ENCODE results near the gene GSTT2B. TPM values are rescaled to one million over a fixed set of nuclear protein-coding genes. Genes with fewer than 3 reads are reported as not detected.

Gene GSTT2B
- polyA plus RNA-seq, 1 of the 3 experiments (the other 2 are of a cell fraction), result 32.8 TPM

DNA sequence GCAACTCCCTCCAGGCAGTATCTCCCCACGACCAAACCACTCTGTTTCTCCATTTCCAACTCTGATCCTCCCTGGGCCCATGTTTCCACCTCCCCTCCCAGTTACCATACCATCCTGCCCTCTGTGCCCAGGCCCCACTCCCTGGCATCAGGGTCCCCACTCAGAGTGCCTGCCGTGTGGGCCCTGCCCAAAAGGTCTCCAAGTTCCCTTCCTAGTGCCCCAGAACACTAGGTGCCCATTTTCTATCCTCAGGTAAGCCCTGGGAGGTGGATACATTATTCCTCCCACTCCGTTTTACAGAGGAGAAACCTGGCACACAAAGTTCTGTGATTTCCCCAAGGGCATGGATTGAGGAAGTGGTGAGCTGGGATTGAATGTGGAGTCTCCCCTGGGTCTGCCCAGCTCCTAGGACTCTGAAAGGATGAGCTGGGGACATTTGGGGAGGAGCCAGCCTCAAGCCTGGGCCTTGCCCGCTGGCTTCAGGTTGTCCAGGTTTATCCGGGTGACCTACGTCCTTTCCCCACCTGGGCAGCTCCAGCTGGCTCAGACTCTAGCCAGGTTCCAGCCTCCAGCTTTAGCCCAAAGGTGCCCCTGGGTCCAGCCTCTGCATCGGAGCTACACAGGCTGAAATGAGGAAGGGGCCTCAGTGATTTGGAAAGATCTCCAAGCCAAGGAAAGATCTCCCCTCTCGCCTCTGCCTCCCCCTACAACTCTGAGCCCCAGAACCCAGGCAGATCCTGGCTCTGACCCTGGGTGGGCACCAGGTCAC lies 46.4 kb upstream of the GSTT2B start:
- Histone ChIP-seq H3K27me3 (ENCODE audit: insufficient read depth) (no peaks in the 10 kb centered on the region), H3K36me3 (replicated peaks in 1 of 2; ENCODE audit: control insufficient read depth in 1 of 2, insufficient read depth in 2 of 2, low read length in 1 of 2) (no peaks in the 10 kb centered on the region), H3K9me2 (no peaks in the 10 kb centered on the region), H3K79me2 (ENCODE audit: insufficient read depth) (peaks cover 12% of the 10 kb centered on the region), H3K4me3 (ENCODE audit: low read depth in 2 of 2, low read length in 1 of 2) (no peak overlapping the region), H2AFZ (ENCODE audit: low read depth) (no peak overlapping the region), H4K20me1 (ENCODE audit: insufficient read depth) (no peaks in the 10 kb centered on the region), H3F3A (replicated peaks; ENCODE audit: insufficient read depth) (peaks cover 6% of the 10 kb centered on the region), H3K4me1 (ENCODE audit: control insufficient read depth in 1 of 2, insufficient read depth in 2 of 2, low read depth in 1 of 2, low read length in 1 of 2) (peaks cover 2 to 8% of the 10 kb centered on the region in 2 experiments; a peak in 2 of 4 replicates), H3K9ac (no peak overlapping the region), H3K9me3 (no peaks in the 10 kb centered on the region), H3K27ac (ENCODE audit: low read depth in 2 of 2, low read length in 1 of 2) (no peak overlapping the region), H3K4me2 (no peak overlapping the region)
- WGBS (ENCODE audit: low lambda C conversion rate), result 46% methylated on average over 7 of the region's 8 CpGs
- CTCF ChIA-PET, result no interaction called here
- TF ChIP-seq, protein P1, sequence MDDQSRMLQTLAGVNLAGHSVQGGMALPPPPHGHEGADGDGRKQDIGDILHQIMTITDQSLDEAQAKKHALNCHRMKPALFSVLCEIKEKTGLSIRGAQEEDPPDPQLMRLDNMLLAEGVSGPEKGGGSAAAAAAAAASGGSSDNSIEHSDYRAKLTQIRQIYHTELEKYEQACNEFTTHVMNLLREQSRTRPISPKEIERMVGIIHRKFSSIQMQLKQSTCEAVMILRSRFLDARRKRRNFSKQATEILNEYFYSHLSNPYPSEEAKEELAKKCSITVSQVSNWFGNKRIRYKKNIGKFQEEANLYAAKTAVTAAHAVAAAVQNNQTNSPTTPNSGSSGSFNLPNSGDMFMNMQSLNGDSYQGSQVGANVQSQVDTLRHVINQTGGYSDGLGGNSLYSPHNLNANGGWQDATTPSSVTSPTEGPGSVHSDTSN (IDR thresholded peaks at IDR 0.05), result no peak
- TF ChIP-seq FOXM1 (IDR thresholded peaks at IDR 0.05; ENCODE audit: low read depth), result no peak
- TF ChIP-seq, protein P2, sequence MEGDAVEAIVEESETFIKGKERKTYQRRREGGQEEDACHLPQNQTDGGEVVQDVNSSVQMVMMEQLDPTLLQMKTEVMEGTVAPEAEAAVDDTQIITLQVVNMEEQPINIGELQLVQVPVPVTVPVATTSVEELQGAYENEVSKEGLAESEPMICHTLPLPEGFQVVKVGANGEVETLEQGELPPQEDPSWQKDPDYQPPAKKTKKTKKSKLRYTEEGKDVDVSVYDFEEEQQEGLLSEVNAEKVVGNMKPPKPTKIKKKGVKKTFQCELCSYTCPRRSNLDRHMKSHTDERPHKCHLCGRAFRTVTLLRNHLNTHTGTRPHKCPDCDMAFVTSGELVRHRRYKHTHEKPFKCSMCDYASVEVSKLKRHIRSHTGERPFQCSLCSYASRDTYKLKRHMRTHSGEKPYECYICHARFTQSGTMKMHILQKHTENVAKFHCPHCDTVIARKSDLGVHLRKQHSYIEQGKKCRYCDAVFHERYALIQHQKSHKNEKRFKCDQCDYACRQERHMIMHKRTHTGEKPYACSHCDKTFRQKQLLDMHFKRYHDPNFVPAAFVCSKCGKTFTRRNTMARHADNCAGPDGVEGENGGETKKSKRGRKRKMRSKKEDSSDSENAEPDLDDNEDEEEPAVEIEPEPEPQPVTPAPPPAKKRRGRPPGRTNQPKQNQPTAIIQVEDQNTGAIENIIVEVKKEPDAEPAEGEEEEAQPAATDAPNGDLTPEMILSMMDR (IDR thresholded peaks at IDR 0.05), result no peak
- TF ChIP-seq CHD2 (IDR thresholded peaks at IDR 0.05; ENCODE audit: low read length, partially characterized antibody), result no peak
- no peak for TF ChIP-seq GATA2 (CRISPR knock-in tag; IDR thresholded peaks at IDR 0.05)
- TF ChIP-seq ELF1 (IDR thresholded peaks at IDR 0.05), result no peak
- no peak for TF ChIP-seq RCOR1 (IDR thresholded peaks at IDR 0.05; ENCODE audit: low read length)
- no peak for TF ChIP-seq NFIC (IDR thresholded peaks at IDR 0.05; ENCODE audit: borderline replicate concordance)
- TF ChIP-seq YY1 (IDR thresholded peaks at IDR 0.05; ENCODE audit: low read depth), result no peak
- TF ChIP-seq MXI1 (IDR thresholded peaks at IDR 0.05; ENCODE audit: low read depth, low read length), result no peak
- TF ChIP-seq SMC3 (IDR thresholded peaks at IDR 0.05; ENCODE audit: low read depth, low read length), result no peak
- no peak for TF ChIP-seq RXRA (IDR thresholded peaks at IDR 0.05; ENCODE audit: borderline replicate concordance, low read depth)
- no peak for TF ChIP-seq NRF1 (IDR thresholded peaks at IDR 0.05; ENCODE audit: low read depth, low read length)
- TF ChIP-seq, protein P3, sequence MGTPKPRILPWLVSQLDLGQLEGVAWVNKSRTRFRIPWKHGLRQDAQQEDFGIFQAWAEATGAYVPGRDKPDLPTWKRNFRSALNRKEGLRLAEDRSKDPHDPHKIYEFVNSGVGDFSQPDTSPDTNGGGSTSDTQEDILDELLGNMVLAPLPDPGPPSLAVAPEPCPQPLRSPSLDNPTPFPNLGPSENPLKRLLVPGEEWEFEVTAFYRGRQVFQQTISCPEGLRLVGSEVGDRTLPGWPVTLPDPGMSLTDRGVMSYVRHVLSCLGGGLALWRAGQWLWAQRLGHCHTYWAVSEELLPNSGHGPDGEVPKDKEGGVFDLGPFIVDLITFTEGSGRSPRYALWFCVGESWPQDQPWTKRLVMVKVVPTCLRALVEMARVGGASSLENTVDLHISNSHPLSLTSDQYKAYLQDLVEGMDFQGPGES (IDR thresholded peaks at IDR 0.05; ENCODE audit: low read depth, low read length), result no peak
- no peak for TF ChIP-seq USF1 (IDR thresholded peaks at IDR 0.05; ENCODE audit: borderline replicate concordance, low read depth)
- TF ChIP-seq TCF12 (IDR thresholded peaks at IDR 0.05), result no peak
- no peak for TF ChIP-seq MAX (IDR thresholded peaks at IDR 0.05; ENCODE audit: low read depth)
- TF ChIP-seq RAD21 (IDR thresholded peaks at IDR 0.05; ENCODE audit: low read length), result no peak
- TF ChIP-seq RFX5 (IDR thresholded peaks at IDR 0.05; ENCODE audit: low read length), result no peak
- no peak for TF ChIP-seq JUND (IDR thresholded peaks at IDR 0.05)
- POLR2A ChIA-PET, result no interaction called here
- no peak for DNase-seq
